GM21528 (cell line): Measurements from ENCODE around the gene SLC25A47.
"Not testable (repeated sequence)": the region's sequence is repeated elsewhere in the genome, so short reads cannot be mapped to it uniquely, and the experiment has no call there.

Experiments used
- ATAC-seq: cut with Tn5 transposase; IDR thresholded peaks from one replicate; pipeline ENCODE4 v1.9.1; 2021; ENCODE audit warnings: mild to moderate bottlenecking, moderate library complexity; ENCODE audit not compliant: unreplicated experiment, low FRiP score

The SLC25A47 gene

DNA sequence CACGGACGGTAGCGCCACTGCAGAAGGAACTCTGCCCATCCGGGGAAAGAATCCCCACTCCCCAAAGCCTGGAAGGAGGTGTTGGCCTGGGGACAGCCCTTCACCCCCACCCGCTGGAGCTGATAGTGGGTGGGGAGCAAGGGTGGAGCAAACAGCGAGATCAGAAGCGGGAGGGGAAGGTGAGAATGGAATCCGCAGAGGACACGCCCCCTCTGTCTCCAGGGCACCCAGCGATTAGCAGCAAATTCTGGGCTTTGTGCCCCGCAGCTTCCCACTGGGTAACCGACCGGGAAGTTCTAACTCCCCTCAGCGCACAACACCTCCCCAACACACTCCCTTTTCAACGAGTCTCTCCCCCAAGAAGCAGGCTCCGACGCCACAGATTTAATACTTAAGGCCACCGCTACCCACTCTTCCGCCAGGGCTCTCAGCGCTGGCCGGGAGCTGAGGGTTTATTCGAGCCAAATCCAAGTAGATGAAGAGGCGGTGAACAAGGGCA is 18.3 kb upstream of the SLC25A47 start:
- no peak for ATAC-seq

- ATAC-seq = no peak
Observed at GRCh38 chr14:100305324-100306100, 17.6 kb upstream of the SLC25A47 start.

DNA sequence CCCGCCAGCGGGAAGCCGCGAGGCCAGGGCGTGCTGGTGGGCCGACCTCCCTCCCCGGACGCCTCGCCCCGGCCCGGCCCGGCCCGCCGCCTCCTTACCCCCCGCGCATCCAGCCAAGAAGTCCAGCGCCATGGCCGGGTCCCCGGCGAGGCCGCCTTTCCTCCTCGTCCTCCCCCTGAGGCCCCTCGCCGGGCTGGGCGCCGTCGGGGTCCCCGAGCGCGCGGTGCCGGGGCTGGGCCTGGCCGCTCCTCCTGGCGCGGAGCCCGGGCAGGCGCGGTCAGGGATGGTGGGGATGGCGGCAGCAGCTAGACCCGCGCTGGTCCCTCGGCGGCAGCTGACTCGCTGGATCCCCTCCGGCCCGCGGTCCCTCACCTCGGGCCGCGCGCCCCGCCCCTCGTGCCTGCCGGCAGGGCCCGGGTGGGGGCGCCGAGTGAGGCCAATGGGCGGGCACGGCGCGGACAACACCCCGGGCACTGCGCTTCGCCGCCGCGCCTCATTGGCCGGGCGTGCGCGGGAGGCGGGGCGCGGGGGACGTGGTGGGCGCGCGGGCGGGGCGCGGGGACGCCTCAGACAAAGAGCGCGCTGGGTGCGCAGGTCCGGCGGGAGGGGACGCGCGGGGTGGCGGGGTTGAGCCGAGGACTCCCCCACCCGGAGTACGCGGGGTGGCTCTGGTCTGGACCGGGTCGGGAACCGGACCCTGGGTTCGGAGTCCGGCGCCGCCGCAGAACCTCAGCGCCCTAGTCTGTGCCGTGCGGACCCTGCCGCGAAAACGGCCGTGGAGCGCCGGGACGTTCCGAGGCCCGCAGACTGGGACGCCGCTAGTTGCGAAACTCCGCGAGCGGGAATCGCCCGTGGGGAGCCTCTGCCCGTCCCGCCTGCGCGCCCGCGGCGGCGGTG is 16.8 kb upstream of the SLC25A47 start, which contains the start of gene SLC25A29:
TSS of gene SLC25A29 (minus strand) at position 344 of the 897 bp plus-strand sequence. CDS start at position 132, 212 bp downstream.
- ATAC-seq = peak; percentile 88

DNA sequence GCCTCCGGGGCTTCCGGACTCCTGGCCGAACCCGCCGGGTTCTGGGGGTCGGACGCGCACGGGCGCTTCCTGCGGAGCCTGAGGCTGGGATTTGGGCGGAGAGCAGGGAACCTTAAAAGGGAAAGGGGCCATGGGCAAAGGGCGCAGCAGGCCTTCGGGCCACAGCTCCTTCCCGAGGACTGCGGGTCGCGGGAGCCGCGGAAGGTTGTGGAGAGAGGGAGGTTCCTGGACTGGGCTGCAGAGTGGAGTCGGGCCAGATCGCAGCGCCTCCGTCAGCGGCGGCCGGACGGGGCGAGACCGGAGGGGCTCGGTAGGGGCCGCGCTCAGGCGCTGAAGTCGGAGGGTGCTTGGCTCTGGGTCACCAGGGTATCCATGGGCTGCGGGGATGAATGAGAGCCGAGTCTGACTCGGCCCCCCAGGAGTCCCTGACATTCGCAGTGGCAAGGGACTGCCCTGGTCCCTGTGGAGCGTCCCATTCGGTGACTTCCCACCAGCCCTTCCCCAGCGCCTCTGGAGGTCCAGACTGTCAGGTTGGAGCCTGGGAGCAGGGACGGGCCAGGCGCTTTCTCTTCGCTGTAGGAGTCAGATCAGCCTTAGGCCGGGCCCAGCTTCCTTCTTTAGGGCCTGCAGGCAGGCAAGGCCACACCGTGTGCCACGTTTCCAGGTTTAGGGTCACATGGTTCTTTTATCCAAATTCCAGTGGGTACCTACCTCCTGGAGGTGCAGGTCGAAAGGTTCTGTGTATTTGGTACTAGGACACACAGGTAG is 16.0 kb upstream of the SLC25A47 start:
- ATAC-seq = peak; percentile 12

- ATAC-seq = no peak
Observed at GRCh38 chr14:100307766-100308426, 15.2 kb upstream of the SLC25A47 start.

GRCh38 chr14:100308427-100308792 is 14.7 kb upstream of the SLC25A47 start:
- not testable (repeated sequence) for ATAC-seq

DNA sequence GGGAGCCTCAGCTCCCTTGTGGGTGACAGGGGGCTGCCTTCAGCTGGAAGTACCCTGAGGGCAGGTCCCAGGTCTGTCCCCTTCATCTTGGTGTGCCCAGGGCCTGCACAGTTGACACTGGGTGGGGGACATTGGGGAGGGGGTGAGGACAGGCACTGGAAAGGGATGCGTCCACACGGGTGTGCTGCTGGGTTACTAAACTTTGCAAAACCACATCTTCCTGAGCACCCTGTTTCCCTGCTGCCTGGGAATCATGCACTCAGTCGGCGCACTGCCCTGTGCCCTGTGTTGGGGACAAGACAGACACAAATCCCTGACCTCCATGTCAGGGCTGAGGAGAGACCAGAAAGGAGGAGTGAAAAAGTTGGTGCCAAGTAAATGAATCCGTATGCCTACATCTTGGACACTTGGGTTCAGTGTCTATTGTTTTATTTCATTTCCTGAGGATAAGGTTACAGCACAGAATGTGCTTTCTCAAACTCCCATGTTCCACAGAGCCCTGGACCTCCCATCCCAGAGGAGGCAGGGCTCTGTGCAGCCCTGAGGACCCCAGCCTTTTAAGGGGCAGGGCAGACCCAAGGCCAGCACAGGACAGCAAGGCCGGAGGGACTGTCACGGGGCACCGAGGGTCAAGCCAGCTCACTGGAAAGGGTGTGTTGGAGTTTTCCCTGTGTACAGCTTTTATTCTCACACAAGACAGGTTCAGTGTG is 14.0 kb upstream of the SLC25A47 start:
- ATAC-seq = no peak

DNA sequence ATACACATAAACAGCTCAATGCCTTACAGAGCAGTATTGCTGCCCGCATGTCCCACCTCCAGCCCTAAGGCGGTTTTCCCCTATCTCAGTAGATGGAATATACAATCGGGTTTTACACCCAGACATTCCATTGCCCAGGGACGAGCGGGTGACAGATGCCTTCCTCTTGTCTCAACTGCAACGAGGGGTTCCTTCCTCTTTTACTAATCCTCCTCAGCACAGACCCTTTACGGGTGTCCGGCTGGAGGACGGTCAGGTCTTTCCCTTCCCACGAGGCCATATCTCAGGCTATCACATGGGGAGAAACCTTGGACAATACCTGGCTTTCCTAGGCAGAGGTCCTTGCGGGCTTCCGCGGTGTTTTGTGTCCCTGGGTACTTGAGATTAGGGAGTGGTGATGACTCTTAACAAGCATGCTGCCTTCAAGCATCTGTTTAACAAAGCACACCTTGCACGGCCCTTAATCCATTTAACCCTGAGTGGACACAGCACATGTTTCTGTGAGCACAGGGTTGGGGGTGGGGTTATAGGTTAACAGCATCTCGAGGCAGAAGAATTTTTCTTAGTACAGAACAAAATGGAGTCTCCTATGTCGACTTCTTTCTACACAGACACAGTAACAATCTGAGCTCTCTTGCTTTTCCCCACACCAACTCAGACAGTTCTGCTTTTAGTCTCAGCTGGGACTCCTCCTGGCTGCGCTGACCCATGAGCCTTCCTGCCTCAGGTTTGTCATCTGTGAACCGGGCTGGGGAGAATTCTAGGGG is 10.8 kb upstream of the SLC25A47 start:
- not testable (repeated sequence) for ATAC-seq

DNA sequence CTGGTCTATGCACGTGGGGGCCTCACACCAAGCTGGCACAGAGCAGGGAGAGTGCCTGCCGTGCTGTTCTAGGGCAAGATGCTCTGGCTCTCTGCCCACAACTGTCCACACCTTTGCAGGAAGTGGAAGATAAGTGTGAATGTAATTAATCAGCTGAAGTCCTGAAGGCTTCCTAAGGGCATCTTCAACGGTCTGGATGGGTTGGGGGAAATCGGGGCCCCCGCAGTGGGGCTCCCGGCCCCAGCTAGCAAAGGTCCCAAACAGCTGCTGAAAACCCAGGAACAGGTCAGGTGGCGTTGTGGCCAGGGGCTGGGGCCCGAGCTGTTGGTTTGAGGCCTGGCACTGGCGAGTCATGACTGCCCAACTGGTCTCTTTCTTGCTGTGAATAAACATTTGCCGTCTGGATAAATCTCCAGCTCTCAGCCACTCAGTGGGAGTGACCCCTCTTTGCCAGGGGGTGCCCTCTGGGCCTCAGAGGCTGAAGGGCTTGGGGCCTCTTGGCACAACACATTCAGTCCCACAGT is 10.2 kb upstream of the SLC25A47 start:
- no peak for ATAC-seq

DNA sequence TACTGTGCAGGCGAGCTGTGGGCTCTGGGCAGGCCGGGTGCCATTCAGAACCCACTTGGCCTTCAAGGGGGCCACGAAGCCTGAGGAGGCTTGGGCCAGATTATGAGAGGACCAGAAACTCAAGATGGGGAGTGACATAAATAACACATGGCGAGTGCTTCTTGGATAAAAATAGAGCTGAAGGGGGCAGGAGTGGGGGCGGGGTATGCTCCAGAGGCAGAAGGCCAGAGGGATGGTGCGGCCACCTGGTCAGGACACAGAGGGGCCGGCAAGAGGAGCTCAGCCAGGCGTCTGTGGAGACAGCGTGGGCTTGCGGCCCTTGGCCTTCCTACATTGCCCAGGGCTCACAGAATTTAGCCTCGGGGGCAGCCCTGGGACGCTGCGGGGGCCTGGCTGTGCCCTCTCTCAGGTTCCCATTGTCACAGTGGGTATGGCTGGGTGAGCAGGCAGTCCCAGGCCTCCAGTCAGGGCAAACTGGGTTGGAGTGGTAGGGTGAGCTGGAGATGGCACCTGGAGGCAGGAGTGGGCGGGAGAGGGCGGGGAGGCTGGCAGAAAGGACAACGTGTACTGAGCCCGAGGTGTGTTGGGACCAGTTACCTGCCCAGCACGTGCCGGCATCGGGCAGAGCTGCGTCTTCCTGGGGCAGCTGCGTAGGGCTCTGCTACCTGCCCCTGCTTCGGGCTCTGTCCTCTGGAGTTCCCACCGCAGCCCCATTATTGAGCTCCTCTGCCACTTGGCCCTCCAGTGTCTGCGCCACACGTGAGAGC is 9.5 kb upstream of the SLC25A47 start:
- ATAC-seq = no peak

DNA sequence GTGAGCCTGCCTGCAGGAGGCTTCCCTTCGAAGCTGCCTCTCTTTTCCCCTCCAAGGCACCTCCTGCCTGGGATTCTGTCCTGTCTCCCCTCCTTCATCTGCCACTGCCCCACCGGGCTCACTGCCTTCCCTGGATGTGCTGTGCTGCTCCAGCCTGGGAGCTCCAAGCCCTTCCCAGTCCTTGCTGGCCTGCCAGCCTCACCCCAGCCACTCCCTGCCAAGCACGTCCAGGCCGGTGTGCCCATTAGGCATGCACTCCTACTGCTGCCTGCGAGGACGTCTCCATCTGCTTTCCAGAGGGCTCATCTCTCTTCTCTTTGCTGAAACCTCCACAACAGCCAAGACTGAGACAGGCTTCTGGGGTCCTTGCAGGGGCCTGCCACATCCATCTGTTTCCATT is 8.4 kb upstream of the SLC25A47 start:
- ATAC-seq = no peak

DNA sequence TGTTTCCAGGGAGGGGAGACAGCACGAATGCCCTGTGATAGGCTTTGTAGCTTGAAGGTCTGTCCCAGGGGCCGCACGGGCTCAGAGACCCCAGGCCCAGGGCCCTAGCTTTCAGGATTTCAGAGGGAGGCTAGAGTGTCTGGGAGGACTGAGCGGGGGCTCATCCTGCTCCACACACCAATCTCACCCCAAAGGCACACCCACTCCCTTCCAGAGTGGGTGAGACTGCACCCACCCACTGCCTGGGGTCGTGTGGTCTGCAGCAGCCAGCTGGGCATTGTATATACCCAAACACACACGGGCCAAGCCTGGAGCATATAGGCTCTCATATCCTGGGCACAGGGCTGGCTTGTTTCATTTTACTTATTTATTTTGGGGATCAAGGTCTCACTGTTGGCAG is 5.8 kb upstream of the SLC25A47 start:
- no peak for ATAC-seq

DNA sequence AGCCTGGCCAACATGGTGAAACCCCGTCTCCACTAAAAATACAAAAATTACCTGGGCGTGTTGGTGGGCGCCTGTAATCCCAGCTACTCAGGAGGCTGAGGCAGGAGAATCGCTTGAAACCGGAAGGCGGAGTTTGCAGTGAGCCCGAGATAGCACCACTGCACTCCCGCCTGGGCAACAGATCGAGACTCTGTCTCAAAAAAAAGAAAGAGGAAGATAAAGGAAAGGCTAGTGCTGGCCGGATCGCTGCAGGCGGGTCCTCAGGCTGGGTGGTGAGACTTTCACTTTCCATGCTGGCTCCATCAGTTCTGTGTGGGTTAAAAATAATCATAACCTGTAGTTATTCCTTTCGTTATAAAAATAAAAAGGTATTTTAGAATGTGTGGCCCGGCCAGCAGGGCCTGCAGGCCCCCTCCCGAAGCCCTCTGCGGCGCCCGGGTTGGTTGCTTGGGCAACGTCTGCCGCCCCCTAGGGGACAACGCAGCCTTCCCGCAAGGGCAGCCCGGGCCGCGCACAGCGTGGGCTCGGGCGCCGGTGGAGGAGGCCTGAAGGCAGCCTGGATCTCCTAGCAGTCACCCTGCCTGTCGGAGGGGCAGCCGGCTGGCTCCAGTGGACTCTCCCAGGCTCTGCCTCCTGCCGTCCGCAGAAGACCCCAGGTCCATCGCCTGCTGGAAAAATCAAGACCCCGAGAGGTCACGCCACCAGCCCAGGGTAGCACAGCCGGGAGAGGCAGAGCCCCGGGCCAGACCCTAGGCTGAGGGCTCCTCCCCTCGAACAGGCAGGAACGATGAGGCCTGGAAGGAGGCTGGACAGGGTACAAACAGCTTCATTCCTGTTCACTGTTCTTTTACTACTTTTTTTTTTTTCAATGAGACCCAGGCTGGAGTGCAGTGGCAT is 5.0 kb upstream of the SLC25A47 start:
- ATAC-seq = peak; percentile 82

DNA sequence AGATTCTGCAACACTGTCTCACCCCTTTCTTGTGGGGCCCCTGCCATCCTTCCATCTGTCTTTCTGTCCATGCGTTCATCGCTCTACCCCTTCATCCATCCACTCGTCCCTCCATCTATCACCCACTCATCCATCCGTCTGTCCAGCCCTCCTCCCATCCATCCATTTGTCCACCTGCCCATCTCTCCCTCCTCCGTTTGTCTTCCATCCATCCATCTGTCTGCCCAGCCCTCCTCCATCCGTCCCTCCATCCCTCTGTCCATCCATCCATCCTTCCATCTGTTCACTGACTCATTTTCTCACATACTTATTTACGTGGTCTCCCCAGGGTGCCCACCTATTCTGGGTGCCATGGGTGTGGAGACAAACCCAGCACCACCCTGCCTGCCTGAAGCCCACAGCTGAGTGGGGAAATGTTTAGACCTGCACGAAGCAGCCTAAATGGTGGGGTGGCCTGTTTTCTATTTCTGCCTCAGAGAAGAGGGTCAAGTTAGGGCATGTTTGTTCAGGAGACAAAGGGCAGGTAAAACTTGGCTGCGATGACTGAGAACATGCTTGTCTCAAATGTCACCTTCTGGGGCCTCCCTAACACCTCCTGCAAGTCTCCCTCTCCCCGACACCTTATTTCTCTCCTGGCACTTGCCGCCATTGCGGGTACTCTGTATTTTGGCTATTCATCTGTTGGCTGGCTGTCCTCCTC is 2.8 kb upstream of the SLC25A47 start:
- no peak for ATAC-seq

- ATAC-seq = no peak
Observed at GRCh38 chr14:100321473-100322137, 1.5 kb upstream of the SLC25A47 start.
